ENCODE results near the gene RPS2. TPM values are rescaled to one million over a fixed set of nuclear protein-coding genes. Genes with fewer than 3 reads are reported as not detected.

RPS2 gene
- total and polyA plus RNA-seq, 2 donors (not counting 1 experiment from before 2014, with no cell fraction given): 1,683 to 2,596 TPM

DNA sequence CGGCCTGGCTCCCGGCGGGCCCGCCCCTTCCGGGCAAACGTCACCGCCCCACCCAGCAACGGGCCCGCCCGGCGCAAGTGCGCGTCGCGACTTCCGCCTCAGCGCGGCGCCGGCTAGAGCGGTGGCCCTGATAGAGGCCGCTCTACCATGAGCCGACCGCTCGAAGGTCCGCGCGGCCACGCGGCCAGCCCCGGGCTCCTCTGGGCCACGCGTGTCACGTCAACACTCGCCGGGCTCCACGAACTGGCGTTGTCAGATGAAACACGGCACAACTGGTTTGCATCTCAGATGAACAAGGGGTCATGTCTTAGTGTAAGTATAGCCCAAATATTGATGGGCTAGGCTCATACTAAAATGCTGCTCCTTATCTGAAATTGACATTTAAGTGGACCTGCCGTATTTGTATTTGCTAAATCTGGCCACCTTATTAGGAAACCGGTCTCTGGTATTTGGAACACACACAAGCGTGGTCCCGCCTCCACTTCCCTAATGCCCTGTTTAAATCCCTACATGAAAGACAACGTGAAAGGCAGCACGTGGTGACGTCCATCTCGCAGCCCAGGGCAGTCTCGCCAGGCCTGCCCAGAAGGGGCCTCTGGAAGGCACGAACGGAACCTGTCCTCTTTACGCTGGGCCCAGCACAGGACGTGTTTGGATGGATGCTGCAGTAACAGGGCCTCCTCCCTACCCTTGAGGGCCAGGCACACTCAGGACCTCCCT lies 45.3 kb upstream of the RPS2 start, which contains the start of gene ZNF598:
ZNF598 (minus strand) TSS at position 31 of the 720 bp plus-strand sequence.
- Histone ChIP-seq H3K79me2 (ENCODE audit: control insufficient read depth, insufficient read depth, low read length) (peaks cover 49% of the 10 kb centered on the region), H3K4me1 (ENCODE audit: control insufficient read depth, extremely low read depth, insufficient read depth, low read length) (peaks cover 16% of the 10 kb centered on the region), H3K27ac (ENCODE audit: insufficient read depth, low read length) (peak within 1 kb of the TSS; percentile 86), H3K9ac (ENCODE audit: insufficient read depth, low read length) (peak within 1 kb of the TSS; percentile 97), H3K27me3 (ENCODE audit: control insufficient read depth, insufficient read depth, low read length) (no peaks in the 10 kb centered on the region), H3K9me3 (ENCODE audit: control insufficient read depth, insufficient read depth, low read depth, low read length) (no peaks in the 10 kb centered on the region), H3K4me2 (ENCODE audit: extremely low read depth, insufficient read depth, low read length) (peak within 1 kb of the TSS; percentile 95), H3K4me3 (replicated peaks in 1 of 4; ENCODE audit: control extremely low read depth in 1 of 4, insufficient read depth in 1 of 4, low read depth in 3 of 4, low read length in 4 of 4) (peak within 1 kb of the TSS; percentile 63 to 88 (median 80)), H2AFZ (ENCODE audit: low read length) (peak within 1 kb of the TSS; percentile 8), H3K36me3 (ENCODE audit: control insufficient read depth, insufficient read depth, low read length) (peaks cover 3% of the 10 kb centered on the region), H4K20me1 (ENCODE audit: control insufficient read depth, extremely low read depth, insufficient read depth, low read length) (no peaks in the 10 kb centered on the region)
- DNase-seq (ENCODE audit: low read depth in 2 of 2): peak; percentile 85 to 88
- TF ChIP-seq EZH2 (IDR thresholded peaks at IDR 0.05; ENCODE audit: low read length, missing control alignments) (no peak), CTCF (conservative IDR thresholded peaks at IDR 0.05 in 1 of 2, IDR thresholded peaks at IDR 0.05 in 1 of 2; ENCODE audit: low read depth in 1 of 2, low read length in 2 of 2) (no peak)

DNA sequence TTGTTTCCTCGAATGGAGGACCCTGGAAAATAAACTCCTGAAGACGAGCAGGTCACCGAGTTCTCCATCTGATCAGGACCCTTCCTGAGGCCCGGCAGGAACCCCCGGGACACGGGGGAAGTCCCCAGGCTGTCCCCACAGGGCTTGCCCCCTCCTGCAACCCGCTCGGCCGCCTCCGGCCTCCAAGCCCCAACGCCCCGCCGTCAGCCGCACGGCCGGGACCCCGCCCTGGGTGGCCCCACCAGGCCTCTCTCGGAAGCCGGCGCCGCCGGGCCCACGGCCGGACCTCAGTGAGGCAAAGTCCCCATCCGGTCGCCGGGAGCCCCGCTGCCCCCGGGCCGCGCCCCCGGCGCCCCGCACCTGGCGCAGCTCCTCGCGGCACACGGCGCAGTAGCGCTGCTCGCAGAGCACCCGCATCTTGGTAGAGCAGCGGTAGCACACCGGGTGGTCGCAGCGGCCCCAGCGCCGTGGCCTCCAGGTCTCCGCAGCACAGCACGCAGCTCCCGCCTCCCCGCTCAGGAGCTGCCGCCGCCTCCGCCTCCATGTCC lies 44.6 kb upstream of the RPS2 start:
- H3K9me3 ChIP-seq (ENCODE audit: control insufficient read depth, insufficient read depth, low read depth, low read length): no peaks in the 10 kb centered on the region
- H3K9ac ChIP-seq (ENCODE audit: insufficient read depth, low read length): peak overlapping the region; percentile 97
- no peaks in the 10 kb centered on the region for H4K20me1 ChIP-seq (ENCODE audit: control insufficient read depth, extremely low read depth, insufficient read depth, low read length)
- peak overlapping the region; percentile 58 to 82 (median 71) for H3K4me3 ChIP-seq (replicated peaks in 1 of 4; ENCODE audit: control extremely low read depth in 1 of 4, insufficient read depth in 1 of 4, low read depth in 3 of 4, low read length in 4 of 4)
- H3K4me1 ChIP-seq (ENCODE audit: control insufficient read depth, extremely low read depth, insufficient read depth, low read length): peaks cover 20% of the 10 kb centered on the region
- H3K27ac ChIP-seq (ENCODE audit: insufficient read depth, low read length): peak overlapping the region; percentile 85
- TF ChIP-seq EZH2 (IDR thresholded peaks at IDR 0.05; ENCODE audit: low read length, missing control alignments) (no peak), CTCF (conservative IDR thresholded peaks at IDR 0.05 in 1 of 2, IDR thresholded peaks at IDR 0.05 in 1 of 2; ENCODE audit: low read depth in 1 of 2, low read length in 2 of 2) (no peak)
- no peaks in the 10 kb centered on the region for H3K27me3 ChIP-seq (ENCODE audit: control insufficient read depth, insufficient read depth, low read length)
- no peak overlapping the region for H2AFZ ChIP-seq (ENCODE audit: low read length)
- H3K4me2 ChIP-seq (ENCODE audit: extremely low read depth, insufficient read depth, low read length): peak overlapping the region; percentile 95
- H3K79me2 ChIP-seq (ENCODE audit: control insufficient read depth, insufficient read depth, low read length): peaks cover 56% of the 10 kb centered on the region
- DNase-seq (ENCODE audit: low read depth in 2 of 2): no peak
- H3K36me3 ChIP-seq (ENCODE audit: control insufficient read depth, insufficient read depth, low read length): peaks cover 7% of the 10 kb centered on the region

GRCh38 chr16:2008631-2009163 lies 44.1 kb upstream of the RPS2 start:
- peak overlapping the region; percentile 58 to 82 (median 71) for H3K4me3 ChIP-seq (replicated peaks in 1 of 4; ENCODE audit: control extremely low read depth in 1 of 4, insufficient read depth in 1 of 4, low read depth in 3 of 4, low read length in 4 of 4)
- no peak overlapping the region for H2AFZ ChIP-seq (ENCODE audit: low read length)
- peaks cover 7% of the 10 kb centered on the region for H3K36me3 ChIP-seq (ENCODE audit: control insufficient read depth, insufficient read depth, low read length)
- H3K79me2 ChIP-seq (ENCODE audit: control insufficient read depth, insufficient read depth, low read length): peaks cover 60% of the 10 kb centered on the region
- no peak for TF ChIP-seq CTCF (conservative IDR thresholded peaks at IDR 0.05 in 1 of 2, IDR thresholded peaks at IDR 0.05 in 1 of 2; ENCODE audit: low read depth in 1 of 2, low read length in 2 of 2)
- TF ChIP-seq EZH2 (IDR thresholded peaks at IDR 0.05; ENCODE audit: low read length, missing control alignments): no peak
- H3K9ac ChIP-seq (ENCODE audit: insufficient read depth, low read length): peak overlapping the region; percentile 97
- no peaks in the 10 kb centered on the region for H4K20me1 ChIP-seq (ENCODE audit: control insufficient read depth, extremely low read depth, insufficient read depth, low read length)
- peak overlapping the region; percentile 85 for H3K27ac ChIP-seq (ENCODE audit: insufficient read depth, low read length)
- H3K4me1 ChIP-seq (ENCODE audit: control insufficient read depth, extremely low read depth, insufficient read depth, low read length): peaks cover 24% of the 10 kb centered on the region
- H3K9me3 ChIP-seq (ENCODE audit: control insufficient read depth, insufficient read depth, low read depth, low read length): no peaks in the 10 kb centered on the region
- DNase-seq (ENCODE audit: low read depth in 2 of 2): peak in 1 of 2 donors; percentile 59
- peak overlapping the region; percentile 95 for H3K4me2 ChIP-seq (ENCODE audit: extremely low read depth, insufficient read depth, low read length)
- H3K27me3 ChIP-seq (ENCODE audit: control insufficient read depth, insufficient read depth, low read length): no peaks in the 10 kb centered on the region

Measured in fibroblast of lung (primary cell).